HG03575 (cell line): ENCODE measurements around the gene GRM1.
"Not testable (repeated sequence)": the region's sequence is repeated elsewhere in the genome, so short reads cannot be mapped to it uniquely, and the experiment has no call there.

Experiments used
- ATAC-seq: cut with Tn5 transposase; IDR thresholded peaks from one replicate; pipeline ENCODE4 v1.9.1; 2021; ENCODE audit not compliant: unreplicated experiment, insufficient number of reproducible peaks, low FRiP score; ENCODE audit errors: extremely low read depth

The GRM1 gene

DNA sequence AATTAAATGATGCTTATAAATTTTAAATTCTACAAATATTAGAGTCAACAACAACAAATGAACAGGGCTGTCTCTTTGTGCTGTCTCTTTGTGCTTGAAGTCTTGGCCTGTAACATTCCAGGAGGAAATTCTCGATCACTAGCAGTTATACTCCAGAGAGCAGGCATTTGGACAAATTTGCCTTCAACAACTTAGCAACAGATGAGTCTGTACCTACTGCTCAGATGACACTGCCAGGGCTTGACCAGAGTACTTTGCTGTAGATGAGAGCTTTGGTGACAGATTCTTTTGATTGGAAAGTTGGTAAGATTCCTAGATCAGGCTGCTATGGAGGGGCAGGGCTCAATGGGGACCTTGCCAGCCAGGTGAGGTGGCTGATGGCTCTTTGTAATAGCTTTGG, 217.2 kb downstream of the GRM1 start:
- ATAC-seq = no peak

DNA sequence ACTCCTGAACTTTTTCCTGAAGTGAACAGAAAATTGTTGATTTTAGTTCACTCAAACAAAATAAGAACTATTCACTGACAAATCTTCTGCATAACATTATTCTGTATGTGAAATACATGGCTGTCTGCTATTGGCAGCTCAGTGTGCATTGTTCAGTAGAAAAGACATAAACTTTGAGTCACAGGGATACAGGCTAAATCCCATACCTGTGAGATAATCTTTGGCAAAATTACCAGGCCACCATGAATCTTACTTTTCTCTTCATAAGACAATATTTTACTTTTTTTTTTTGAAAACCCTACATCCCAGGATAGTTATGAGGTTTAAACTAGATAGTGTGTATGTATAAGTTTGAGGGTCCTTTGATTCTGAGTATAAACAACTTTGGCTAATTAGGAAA, 224.8 kb downstream of the GRM1 start:
- ATAC-seq = no peak

DNA sequence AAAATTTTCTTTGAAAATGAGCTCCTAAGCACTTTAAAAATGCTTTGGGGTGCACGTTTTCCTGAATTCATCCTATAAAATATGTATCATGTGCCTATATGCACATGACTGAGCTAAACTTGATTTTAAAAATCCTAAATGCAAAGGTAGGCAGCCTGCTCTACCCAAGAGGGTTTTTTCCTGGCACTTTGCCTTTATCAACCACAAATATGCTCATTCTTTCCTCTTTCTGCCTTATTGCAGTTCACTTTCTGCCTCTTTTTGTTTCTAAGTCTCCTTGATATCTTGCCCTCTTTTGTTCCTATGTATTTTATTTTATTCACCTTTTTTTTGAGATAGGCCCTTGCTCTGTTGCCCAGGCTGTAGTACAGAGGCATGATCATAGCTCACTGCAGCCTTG, 229.3 kb downstream of the GRM1 start:
- no peak for ATAC-seq

DNA sequence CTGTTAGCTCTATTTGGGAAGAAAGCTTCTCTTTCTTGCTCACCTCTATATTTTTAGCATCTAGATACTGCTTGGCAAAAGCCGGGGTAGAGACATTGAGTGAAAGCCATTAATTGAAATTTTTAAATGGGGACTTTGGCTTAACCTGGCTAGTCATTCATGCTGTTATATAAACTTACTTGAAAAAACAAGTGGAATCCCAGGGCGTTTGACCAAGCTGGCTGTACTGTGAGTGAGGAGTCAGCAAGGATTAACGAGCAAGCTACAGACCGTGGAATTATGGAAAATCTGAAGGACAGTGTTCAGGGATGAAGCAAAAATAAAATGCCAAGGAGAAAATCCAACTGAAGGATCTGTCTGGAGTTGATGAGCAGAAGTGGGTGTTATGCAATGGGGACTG, 232.0 kb downstream of the GRM1 start:
- no peak for ATAC-seq

DNA sequence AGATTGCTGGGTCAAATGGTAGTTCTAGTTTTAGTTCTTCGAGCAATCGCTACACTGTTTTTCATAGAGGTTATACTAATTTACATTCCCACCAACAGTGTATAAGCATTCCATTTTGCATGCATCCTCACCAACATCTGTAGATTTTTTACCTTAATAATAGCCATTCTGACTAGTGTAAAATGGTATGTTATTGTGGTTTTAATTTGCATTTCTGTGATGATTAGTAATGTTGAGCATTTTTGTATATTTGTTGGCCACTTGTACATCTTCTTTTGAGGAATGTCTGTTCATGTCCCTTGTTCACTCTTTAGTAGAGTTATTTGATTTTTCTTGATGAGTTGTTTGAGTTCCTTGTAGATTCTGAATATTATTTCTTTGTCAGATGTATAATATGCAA, 236.2 kb downstream of the GRM1 start:
- ATAC-seq = no peak

DNA sequence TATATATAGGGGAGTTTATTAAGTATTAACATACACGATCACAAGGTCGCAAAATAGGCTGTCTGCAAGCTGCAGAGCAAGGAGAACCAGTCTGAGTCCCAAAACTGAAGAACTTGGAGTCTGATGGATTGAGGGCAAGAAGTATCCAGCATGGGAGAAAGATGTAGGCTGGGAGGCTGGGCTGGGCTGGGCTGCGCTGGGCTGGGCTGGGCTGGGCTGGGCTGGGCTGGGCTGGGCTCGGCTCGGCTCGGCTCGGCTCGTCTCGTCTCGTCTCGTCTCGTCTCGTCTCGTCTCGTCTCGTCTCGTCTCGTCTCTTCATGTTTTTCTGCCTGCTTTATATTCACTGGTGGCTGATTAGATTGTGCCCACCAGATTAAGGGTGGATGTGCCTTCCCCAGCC, 238.6 kb downstream of the GRM1 start:
- ATAC-seq = no peak

DNA sequence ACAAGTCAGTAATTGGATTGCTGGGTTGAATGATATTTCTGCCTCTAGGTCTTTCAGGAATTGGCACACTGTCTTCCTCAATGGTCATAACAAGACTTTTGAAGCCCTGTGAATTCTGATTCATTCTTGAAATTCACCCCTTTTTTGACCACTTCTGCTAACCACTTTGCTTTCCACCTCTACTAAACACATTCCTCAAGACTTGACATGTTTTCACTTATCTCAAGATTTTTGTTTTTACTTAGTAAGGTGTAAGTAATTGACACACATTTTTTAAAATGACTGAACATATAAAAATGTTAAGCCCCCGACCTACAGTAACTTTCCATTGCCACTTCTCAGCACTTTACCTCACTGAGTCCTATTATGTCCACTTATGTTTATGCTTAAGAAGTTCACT, 239.1 kb downstream of the GRM1 start:
- ATAC-seq = no peak

DNA sequence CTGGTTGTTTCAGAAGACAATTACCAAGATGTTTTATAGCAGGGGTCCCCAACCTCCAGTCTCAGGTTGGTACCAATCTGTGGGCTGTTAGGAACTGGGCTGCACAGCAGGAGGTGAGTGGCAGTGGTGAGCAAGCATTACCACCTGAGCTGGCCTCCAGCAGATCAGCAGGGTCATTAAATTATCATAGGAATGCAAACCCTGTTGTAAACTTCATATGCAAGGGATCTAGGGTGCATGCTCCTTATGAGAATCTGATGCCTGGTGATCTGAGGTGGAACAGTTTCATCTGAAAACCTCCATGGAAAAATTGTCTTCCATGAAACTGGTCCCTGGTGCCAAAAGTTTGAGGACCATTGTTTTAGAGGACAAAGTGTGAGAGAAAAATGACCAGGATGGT, 240.6 kb downstream of the GRM1 start:
- no peak for ATAC-seq

DNA sequence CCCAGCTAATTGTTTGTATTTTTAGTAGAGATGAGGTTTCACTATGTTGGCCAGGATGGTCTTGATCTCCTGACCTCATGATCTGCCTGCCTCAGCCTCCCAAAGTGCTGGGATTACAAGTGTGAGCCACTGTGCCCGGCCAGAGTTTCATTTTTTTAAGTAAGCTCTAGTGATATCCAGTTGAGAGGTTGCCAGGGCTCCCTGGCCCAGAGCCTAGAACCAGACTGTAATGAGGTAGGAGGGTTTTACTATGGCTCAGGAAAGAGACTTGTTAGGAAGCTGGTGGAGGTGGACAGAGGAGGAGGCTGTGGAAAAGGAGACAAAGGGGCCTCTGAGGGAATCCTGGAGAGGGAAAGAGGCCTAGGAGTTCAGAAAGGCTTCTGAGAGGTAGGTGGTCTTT, 242.3 kb downstream of the GRM1 start:
- not testable (repeated sequence) for ATAC-seq

DNA sequence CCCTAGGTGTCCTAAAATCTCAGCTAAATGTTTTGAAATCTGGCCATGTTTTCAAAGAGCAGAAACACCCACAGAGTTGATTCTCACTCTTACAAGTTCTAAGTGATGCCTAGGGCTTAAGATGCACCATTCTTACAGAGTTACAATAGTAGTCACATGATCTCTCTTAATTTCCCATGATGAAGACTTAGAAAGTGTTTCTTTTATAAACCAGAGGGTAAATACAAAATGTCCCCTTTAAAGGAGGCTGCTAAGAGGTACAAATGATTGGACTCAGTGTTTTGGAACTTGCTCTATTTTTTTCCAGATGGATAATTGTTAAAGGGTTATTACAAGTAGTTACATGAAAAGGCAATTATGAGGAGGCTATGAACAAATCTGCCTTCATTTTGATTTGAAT, 244.6 kb downstream of the GRM1 start:
- no peak for ATAC-seq

DNA sequence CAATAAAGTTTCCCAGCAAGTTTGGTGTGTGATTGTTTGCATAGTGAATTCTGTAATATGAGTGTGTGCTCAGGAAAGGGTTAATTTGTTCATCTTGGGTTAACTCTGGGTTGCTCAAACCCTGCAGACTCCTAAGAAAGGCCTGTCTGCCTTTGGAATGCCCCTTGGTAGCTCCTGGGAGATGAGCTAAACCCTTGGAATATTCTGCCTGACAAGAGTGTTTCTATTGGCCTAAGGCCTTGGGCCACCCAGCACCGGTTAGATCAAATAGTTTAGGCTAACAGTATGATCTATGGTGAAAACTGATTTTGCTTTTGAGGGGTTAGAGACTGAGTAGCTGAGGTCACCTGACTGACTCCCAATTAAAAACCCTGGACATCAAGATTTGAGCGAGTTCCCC, 248.3 kb downstream of the GRM1 start:
- no peak for ATAC-seq

DNA sequence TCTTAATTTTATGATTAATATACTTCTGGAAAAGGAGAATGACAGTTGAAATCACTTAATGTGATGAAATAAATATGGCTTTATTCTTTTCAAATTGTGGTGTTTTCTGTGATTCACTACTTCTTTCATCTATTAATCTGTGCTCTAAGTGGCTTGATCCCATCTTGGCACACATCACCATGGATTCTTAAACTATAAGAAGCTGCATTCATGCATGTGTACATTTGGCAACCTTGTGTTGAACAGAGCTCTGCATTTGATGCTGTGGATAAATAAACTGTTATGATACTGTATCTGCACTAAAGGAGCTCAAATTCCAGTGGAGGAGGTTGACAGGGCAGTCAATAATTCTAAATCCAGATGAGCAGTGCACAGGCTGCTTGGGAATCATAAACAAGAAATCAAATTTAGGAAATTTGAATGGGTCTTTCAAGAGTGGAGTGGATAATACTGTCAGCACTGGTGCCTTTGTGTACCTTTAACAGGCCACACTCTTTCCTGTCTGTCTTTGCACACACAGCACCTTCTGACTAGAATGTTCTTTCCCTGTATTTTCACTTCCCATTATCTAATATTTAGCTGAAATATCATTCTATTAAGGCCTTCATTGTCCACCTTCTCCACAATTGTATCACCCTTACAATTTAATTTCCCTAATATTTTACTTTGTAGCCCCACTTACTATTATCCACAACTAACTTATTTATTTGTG, 252.9 kb downstream of the GRM1 start:
- no peak for ATAC-seq

DNA sequence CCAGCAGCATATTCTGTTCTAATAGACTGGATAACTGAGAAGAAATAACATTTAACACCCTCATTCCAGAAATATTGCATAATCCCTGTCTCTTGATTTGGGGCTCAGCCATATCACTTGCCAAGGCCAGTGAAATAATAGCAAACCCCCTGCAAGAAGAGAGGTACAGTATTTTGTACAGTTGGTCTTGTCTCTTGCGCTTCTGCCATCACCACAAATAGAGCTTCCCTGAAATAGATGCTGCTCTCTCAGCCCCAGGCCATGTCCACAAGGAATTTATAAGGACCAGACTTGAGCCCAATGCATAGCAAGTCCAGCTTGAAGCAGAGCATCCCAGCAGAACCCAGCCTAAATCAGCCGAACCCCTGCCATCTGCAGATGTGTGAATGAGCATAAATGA, 254.0 kb downstream of the GRM1 start:
- no peak for ATAC-seq

DNA sequence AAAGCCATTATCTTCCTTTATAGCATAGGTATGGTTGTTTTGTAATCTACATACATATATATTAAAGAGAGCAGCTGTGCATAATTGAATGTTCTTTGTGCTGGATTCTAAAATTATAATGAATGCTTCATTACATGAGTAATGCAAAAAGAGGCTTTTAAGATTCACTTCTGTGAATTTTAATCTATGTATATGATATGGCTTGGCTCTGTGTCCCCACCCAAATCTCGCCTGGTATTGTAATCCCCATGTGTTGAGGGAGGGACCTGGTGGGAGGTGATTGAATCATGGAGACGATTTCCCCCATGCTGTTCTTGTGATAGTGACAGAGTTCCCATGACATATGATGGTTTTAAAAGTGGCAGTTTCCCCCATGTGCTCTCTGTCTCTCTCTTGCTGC, 255.4 kb downstream of the GRM1 start:
- no peak for ATAC-seq

DNA sequence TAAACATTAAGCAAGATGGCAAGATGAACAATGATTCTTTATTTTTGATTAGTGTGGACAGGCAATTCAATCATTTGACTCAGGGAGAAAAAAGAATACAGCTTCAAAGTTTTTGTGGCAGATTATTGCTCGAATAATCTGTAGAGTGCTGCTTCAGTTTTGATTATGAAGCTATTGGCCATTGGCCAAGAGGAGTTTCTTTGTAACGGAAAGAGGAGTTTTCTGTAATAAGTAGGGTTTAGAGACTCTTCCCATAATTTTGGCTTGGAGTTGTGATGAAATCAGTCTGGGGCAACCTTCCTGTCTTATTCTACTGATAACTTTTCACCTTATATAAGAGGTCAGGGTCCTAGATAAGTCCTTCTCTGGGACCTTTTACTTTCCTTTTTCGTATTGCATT, 258.1 kb downstream of the GRM1 start:
- no peak for ATAC-seq

DNA sequence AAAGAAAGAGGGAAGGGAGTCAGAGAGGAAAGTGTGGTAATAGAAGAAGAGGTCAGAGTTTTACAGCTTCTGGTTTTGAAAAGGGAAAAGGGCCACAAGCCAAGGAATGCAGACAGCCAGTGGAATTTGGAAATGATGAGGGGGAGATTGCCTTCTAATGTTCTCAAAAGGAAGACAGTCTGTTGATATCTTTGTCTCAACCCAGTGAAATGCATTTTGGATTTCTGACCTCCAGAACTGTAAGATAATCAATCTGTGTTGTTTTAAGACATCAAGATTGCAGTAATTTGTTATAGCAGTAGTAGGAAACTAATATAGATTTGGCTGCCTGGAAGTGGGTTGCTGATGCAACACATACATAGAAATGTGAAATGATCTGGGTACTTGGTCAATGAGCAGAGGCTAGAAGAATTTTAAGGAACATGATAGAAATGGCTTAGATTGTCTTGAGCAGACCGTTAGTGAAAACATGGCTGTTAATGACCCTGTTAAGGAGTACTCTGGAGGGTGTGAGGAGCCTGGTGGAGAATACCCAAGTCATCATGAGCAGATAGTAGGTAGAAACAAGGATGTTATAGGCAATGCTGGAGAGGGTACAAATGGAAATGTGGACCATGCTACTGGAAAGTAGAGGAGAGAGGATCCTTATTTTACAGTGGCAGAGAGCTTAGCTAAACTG, 259.0 kb downstream of the GRM1 start:
- ATAC-seq = no peak

DNA sequence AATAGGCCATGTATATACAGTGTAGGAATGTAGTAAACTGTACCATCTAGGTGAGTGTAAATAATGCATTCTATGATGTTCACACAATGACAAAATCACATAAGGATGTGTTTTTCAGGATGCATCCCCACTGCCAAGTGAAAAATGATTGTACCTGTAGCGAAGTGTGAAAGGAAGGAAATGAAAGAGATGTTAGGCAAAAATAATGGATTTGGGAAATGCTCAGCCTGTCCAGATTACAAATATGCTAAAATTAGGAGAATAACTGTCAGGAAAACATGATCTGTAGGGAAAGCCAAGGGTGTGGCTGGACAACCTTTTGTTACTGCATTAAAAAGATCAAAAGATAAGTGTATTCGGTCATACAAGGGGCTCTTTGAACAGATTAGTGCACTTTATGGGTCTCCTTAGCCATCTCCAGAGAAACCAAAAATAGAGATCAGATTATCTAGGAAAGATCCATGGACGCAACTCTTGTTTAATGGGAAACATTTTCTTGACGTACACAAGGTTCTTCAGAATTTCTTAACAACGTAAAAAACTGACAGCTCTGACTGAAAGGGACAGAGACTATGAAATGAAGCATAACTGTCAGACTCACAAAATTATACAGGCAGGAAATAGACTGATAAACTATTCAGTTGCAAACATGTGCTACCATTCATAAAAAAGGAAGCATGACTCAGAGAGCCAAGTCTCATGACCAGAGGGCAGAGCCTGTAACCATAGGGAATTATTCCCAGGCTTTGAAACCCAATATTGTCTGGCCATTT, 261.1 kb downstream of the GRM1 start:
- no peak for ATAC-seq

DNA sequence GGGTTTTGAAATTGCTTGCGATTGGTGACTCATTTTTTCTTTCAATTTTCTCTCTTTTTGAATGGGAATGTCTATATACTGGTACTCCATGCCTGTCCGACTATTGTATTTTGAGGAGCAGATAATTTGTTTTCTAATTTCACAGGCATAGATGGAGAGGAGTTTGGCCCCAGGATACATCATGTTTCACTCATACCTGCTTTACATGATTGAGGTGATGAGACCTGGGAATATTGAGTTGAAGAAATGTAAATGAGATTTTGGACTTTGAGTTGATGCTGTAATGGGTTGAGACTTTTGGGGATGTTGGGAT, 261.7 kb downstream of the GRM1 start:
- ATAC-seq = no peak

DNA sequence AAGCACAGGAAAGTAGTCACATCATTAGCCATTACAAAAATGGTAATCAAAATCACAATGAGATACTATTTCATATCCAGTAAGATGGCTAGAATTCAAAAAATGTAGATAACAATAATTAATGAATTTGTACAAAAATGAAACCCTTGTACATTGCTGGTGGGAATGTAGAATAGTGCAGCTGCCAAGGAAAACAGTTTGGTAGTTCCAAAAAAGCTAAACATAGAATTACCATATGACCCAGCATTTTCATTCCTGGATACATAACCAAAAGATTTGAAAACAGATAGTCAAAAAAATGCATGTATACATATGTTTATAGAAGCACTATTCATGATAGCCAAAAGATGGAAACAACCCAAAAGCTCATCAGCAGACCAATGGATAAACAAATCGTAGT, 263.6 kb downstream of the GRM1 start:
- ATAC-seq = no peak

DNA sequence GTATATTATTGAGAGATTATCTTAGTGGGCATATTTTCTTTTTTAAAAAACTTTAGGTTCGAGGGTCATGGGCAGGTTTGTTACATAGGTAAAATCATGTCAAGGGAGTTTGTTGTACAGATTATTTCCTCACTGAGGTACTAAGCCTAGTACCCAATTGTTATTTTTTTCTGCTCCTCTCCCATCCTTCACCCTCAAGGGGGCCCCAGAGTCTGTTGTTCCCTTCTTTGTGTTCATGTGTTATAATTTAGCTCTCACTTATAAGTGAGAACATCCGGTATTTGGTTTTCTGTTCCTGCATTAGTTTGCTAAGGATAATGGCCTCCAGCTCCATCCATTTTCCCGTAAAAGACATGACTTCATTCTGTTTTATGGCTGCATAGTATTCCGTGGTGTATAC, 266.8 kb downstream of the GRM1 start:
- no peak for ATAC-seq
